SU-DHL-6 (cell line): ENCODE results near the gene TBX6.
"Not testable (repeated sequence)": the region's sequence is repeated elsewhere in the genome, so short reads cannot be mapped to it uniquely, and the experiment has no call there.

Experiments used
- H2AFZ ChIP-seq: fragments of 200-600 bp; sonication (generic); 2 replicates; pipeline ENCODE4 v1.6.1; 2014; ENCODE audit warnings: low read depth, mild to moderate bottlenecking, moderate library complexity, mixed read lengths, antibody characterized with exemption, low read length; ENCODE audit not compliant: severe bottlenecking
- H3F3A ChIP-seq: fragments of 200-600 bp; shearing (Covaris generic); 2 replicates; pipeline ENCODE4 v1.6.0; 2016; ENCODE audit warnings: antibody characterized with exemption, mild to moderate bottlenecking; ENCODE audit not compliant: insufficient read depth
- H3K27ac ChIP-seq: fragments of 200-600 bp; sonication (generic); 2 replicates; pipeline ENCODE4 v1.5.1; 2016; ENCODE audit warnings: low read depth, mild to moderate bottlenecking, low read length, moderate library complexity, mixed read lengths
- H3K27me3 ChIP-seq: fragments of 200-600 bp; sonication (generic), shearing (Covaris generic); 2 replicates; pipeline ENCODE4 v1.6.0; 2014; ENCODE audit warnings: mild to moderate bottlenecking, low read length
- H3K36me3 ChIP-seq: fragments of 200-600 bp; sonication (generic); 2 replicates; pipeline ENCODE4 v1.6.1; 2014; ENCODE audit warnings: mild to moderate bottlenecking, low read length, mixed read lengths
- H3K4me2 ChIP-seq: fragments of 300-600, 200-600 bp; shearing (Covaris generic), sonication (generic); 2 replicates; pipeline ENCODE4 v1.6.0; 2014; ENCODE audit warnings: low read length, low read depth, mild to moderate bottlenecking; ENCODE audit not compliant: poor library complexity, severe bottlenecking
- H3K4me3 ChIP-seq: fragments of 200-600 bp; sonication (generic); 2 replicates; pipeline ENCODE4 v1.5.1; 2014; ENCODE audit warnings: antibody characterized with exemption, low read length, mild to moderate bottlenecking, mixed read lengths; ENCODE audit not compliant: insufficient read depth, poor library complexity, severe bottlenecking
- H3K79me2 ChIP-seq: fragments of 200-600 bp; sonication (generic); 2 replicates; pipeline ENCODE4 v1.6.1; 2014; ENCODE audit warnings: mild to moderate bottlenecking, low read length, moderate library complexity; ENCODE audit not compliant: insufficient read depth
- H3K9ac ChIP-seq: fragments of 200-600 bp; sonication (generic); 2 replicates; pipeline ENCODE4 v1.7.0; 2014; ENCODE audit warnings: mild to moderate bottlenecking, low read length
- H3K9me2 ChIP-seq: fragments of 200-600 bp; sonication (generic); replicated peaks from 2 replicates; pipeline ENCODE4 v1.6.1; 2014; ENCODE audit warnings: low read length; ENCODE audit not compliant: insufficient read depth
- H3K9me3 ChIP-seq: fragments of 200-600 bp; sonication (generic); 2 replicates; pipeline ENCODE4 v1.6.1; 2014; ENCODE audit warnings: low read length, mixed read lengths; ENCODE audit not compliant: insufficient read depth
- H4K20me1 ChIP-seq: fragments of 200-600 bp; sonication (generic); 2 replicates; pipeline ENCODE4 v1.6.1; 2014; ENCODE audit warnings: low read depth, mild to moderate bottlenecking, antibody characterized with exemption, low read length, moderate library complexity, mixed read lengths
- EZH2phosphoT487 ChIP-seq: fragments of 200-600 bp; sonication (generic), shearing (Covaris generic); conservative IDR thresholded peaks from 2 replicates; pipeline ENCODE4 v1.6.1; 2018; ENCODE audit warnings: mild to moderate bottlenecking, antibody characterized with exemption, low read length, moderate library complexity, mixed read lengths
- TF ChIP-seq, protein P1 (sequence below): fragments of 200-600 bp; sonication (generic); IDR thresholded peaks from one replicate; pipeline ENCODE4 v1.5.1; 2017; ENCODE audit warnings: antibody characterized with exemption, mild to moderate bottlenecking, low read length, moderate library complexity; ENCODE audit not compliant: insufficient read depth, poor library complexity, severe bottlenecking

The TBX6 gene

DNA sequence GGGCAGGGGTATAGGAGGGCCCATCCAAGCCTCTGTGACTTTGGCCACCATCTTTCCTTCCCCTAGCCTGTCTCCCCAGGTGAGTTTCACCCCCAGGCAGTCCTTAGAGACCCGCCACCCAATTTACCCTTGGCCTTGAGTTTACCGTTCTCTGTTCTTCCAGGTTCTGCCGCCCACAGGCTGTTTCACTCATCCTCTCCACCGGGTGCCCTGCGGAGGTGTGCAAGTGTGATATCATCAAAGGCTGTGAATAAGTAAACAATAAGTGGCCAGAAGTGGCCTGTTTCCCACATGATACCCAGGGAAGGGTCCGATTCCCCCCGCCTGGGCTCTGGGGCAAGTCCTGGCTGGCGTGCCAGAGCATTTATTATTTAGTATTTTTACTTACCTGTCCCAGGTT is 45.5 kb downstream of the TBX6 start:
- H3K79me2 ChIP-seq: no peaks in the 10 kb centered on the region
- TF ChIP-seq, protein P1, sequence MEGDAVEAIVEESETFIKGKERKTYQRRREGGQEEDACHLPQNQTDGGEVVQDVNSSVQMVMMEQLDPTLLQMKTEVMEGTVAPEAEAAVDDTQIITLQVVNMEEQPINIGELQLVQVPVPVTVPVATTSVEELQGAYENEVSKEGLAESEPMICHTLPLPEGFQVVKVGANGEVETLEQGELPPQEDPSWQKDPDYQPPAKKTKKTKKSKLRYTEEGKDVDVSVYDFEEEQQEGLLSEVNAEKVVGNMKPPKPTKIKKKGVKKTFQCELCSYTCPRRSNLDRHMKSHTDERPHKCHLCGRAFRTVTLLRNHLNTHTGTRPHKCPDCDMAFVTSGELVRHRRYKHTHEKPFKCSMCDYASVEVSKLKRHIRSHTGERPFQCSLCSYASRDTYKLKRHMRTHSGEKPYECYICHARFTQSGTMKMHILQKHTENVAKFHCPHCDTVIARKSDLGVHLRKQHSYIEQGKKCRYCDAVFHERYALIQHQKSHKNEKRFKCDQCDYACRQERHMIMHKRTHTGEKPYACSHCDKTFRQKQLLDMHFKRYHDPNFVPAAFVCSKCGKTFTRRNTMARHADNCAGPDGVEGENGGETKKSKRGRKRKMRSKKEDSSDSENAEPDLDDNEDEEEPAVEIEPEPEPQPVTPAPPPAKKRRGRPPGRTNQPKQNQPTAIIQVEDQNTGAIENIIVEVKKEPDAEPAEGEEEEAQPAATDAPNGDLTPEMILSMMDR: no peak
- TF ChIP-seq EZH2phosphoT487: no peak
- no peaks in the 10 kb centered on the region for H4K20me1 ChIP-seq
- no peak overlapping the region for H3K4me2 ChIP-seq
- no peak overlapping the region for H3K9ac ChIP-seq
- H3F3A ChIP-seq: no peaks in the 10 kb centered on the region
- H3K27ac ChIP-seq: no peak overlapping the region
- H3K36me3 ChIP-seq: no peaks in the 10 kb centered on the region
- no peaks in the 10 kb centered on the region for H3K9me2 ChIP-seq
- H3K4me3 ChIP-seq: no peak overlapping the region
- H2AFZ ChIP-seq: no peak overlapping the region
- no peaks in the 10 kb centered on the region for H3K27me3 ChIP-seq
- no peaks in the 10 kb centered on the region for H3K9me3 ChIP-seq

DNA sequence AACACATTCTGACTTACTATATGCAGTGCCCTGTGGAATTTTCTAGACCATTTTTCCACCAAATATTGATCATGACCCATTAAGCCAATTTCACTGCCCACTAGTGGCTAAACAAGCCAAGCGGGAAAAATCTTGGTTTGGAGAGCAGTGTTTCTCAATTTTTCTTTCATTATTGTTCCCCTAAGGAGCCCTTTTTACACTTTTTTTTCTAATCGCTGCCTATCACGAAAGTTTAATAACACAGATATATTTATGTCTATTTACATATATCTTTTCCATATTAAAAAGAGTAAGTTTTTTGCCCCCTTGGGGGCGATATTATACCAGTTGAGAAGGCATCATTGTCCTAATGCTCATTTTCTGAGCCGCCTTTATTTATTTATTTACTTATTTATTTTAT is 49.9 kb downstream of the TBX6 start:
- TF ChIP-seq, protein P1: no peak
- TF ChIP-seq EZH2phosphoT487: no peak
- Histone ChIP-seq H3K9ac (no peak overlapping the region), H3K79me2 (no peaks in the 10 kb centered on the region), H3K4me3 (no peak overlapping the region), H2AFZ (no peak overlapping the region), H3K9me3 (no peaks in the 10 kb centered on the region), H3K4me2 (no peak overlapping the region), H3K9me2 (no peaks in the 10 kb centered on the region), H3K27ac (no peak overlapping the region), H3K36me3 (no peaks in the 10 kb centered on the region), H3F3A (no peaks in the 10 kb centered on the region), H3K27me3 (no peaks in the 10 kb centered on the region), H4K20me1 (no peaks in the 10 kb centered on the region)

DNA sequence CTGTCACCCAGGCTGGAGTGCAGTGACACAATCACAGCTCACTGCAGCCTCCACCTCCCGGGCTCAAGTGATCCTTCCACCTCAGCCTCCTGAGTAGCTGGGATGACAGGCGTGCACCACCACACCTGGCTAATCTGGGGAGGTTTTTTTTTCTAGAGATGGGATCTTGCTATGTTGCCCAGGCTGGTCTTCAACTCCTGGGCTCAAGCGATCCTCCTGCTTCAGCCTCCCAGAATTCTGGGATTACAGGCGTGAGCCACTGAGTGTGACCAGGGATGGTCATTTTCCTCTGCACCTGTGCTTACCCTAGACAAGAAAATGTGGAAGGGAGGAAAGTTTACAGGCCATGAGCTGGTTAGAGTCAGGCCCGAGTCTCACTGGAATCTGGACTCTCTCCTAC is 51.0 kb downstream of the TBX6 start:
- not testable (repeated sequence) for H3K9me2 ChIP-seq, H2AFZ ChIP-seq, H3K9ac ChIP-seq, H3K9me3 ChIP-seq, H4K20me1 ChIP-seq, H3K36me3 ChIP-seq, H3K27me3 ChIP-seq, H3K27ac ChIP-seq, H3K4me3 ChIP-seq, H3F3A ChIP-seq, H3K4me2 ChIP-seq, H3K79me2 ChIP-seq

DNA sequence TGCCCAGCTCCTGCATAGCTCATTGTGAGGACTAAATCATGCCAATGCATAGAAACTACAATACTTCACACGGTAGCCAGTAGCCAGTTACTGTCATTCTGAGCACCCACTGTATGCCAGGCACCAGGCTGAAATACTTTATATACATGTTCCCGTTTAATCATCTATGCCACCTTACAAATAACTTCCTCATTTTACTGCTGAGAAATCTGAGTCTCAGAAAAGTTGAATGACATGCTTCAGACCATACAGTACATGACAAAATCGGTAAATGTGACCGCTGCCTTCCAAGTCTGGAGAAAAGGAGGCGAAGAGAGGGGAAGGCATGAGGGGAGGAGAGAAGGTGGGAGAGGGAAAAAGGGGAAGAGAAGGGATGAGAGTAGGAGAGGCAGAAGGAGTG is 51.5 kb downstream of the TBX6 start:
- no peak for TF ChIP-seq EZH2phosphoT487
- TF ChIP-seq, protein P1: no peak
- Histone ChIP-seq H3K27me3 (no peaks in the 10 kb centered on the region), H3K27ac (no peak overlapping the region), H3K4me2 (no peak overlapping the region), H4K20me1 (no peaks in the 10 kb centered on the region), H3K9me2 (no peaks in the 10 kb centered on the region), H3K9ac (no peak overlapping the region), H3K9me3 (no peaks in the 10 kb centered on the region), H3K79me2 (no peaks in the 10 kb centered on the region), H3K36me3 (no peaks in the 10 kb centered on the region), H2AFZ (no peak overlapping the region), H3F3A (no peaks in the 10 kb centered on the region), H3K4me3 (no peak overlapping the region)
